ENCODE data around the gene ZNF846.
"Not testable (repeated sequence)": the region's sequence is repeated elsewhere in the genome, so short reads cannot be mapped to it uniquely, and the experiment has no call there.

Gene ZNF846

GRCh38 chr19:9768175-9769112 is at the start of gene ZNF846:
ZNF846 (minus strand) TSS chr19:9768738; CDS start chr19:9764950, 3,788 bp downstream.
- DNase-seq: peak; percentile 96

GRCh38 chr19:9818175-9818733 is 49.7 kb upstream of the ZNF846 start:
- no peak for DNase-seq

- no peak for DNase-seq
Observed at GRCh38 chr19:9811139-9811538, 42.6 kb upstream of the ZNF846 start.

- DNase-seq: no peak
Observed at GRCh38 chr19:9808855-9809824, 40.6 kb upstream of the ZNF846 start.

- DNase-seq: no peak
Observed at GRCh38 chr19:9806803-9807202, 38.3 kb upstream of the ZNF846 start.

- no peak for DNase-seq
Observed at GRCh38 chr19:9801976-9802375, 33.4 kb upstream of the ZNF846 start.

- DNase-seq: peak; percentile 30
Observed at GRCh38 chr19:9799162-9799561, 30.6 kb upstream of the ZNF846 start.

GRCh38 chr19:9797871-9798270 is 29.3 kb upstream of the ZNF846 start:
- DNase-seq: no peak

- peak; percentile 88 for DNase-seq
Observed at GRCh38 chr19:9796113-9796773, 27.7 kb upstream of the ZNF846 start.

- DNase-seq: peak; percentile 54
Observed at GRCh38 chr19:9793071-9793591, 24.6 kb upstream of the ZNF846 start.

GRCh38 chr19:9792206-9793070 is 23.9 kb upstream of the ZNF846 start:
- peak; percentile 85 for DNase-seq

- peak; percentile 89 for DNase-seq
Observed at GRCh38 chr19:9791552-9792205, 23.1 kb upstream of the ZNF846 start.

GRCh38 chr19:9791073-9791367 is 22.5 kb upstream of the ZNF846 start:
- DNase-seq: not testable (repeated sequence)

GRCh38 chr19:9789579-9789978 is 21.0 kb upstream of the ZNF846 start:
- DNase-seq: not testable (repeated sequence)

- DNase-seq: no peak
Observed at GRCh38 chr19:9789066-9789465, 20.5 kb upstream of the ZNF846 start.

- DNase-seq: not testable (repeated sequence)
Observed at GRCh38 chr19:9788604-9789003, 20.1 kb upstream of the ZNF846 start.

- DNase-seq: no peak
Observed at GRCh38 chr19:9786819-9787218, 18.3 kb upstream of the ZNF846 start.

- DNase-seq: no peak
Observed at GRCh38 chr19:9786342-9786741, 17.8 kb upstream of the ZNF846 start.

GRCh38 chr19:9785367-9786331 is 17.1 kb upstream of the ZNF846 start:
- peak; percentile 93 for DNase-seq

GRCh38 chr19:9784163-9784496 is 15.6 kb upstream of the ZNF846 start:
- DNase-seq: not testable (repeated sequence)

Measured in activated CD4-positive, alpha-beta T cell treated with anti-CD3 and anti-CD28 coated beads, Interleukin-10, Interleukin-2, amounts not matched to agents 100 ng/mL and 50 ng/mL, durations not matched to agents 16 hours and 8 hours (primary cell).